SK-N-SH treated with all-trans-retinoic acid at 6 μM for 48 hours (cell line): ENCODE results near the gene SLC4A3.

Experiments used
- ARNTL ChIP-seq: fragments of 450-650 bp; formaldehyde crosslinking; IDR thresholded peaks from 2 replicates; pipeline ENCODE4 v1.5.0; 2020; ENCODE audit warnings: low read depth, mild to moderate bottlenecking, moderate library complexity, borderline replicate concordance
- BACH2 ChIP-seq: fragments of 250-450 bp; sonication (Bioruptor Pico); IDR thresholded peaks from 2 replicates; pipeline ENCODE4 v1.9.0; 2021; ENCODE audit warnings: mild to moderate bottlenecking, borderline replicate concordance
- CREB5 ChIP-seq: fragments of 250-450 bp; sonication (Bioruptor Pico); IDR thresholded peaks from 2 replicates; pipeline ENCODE4 v1.5.1; 2020; ENCODE audit warnings: low read depth, mild to moderate bottlenecking, moderate library complexity
- CSRNP3 ChIP-seq: fragments of 250-450 bp; sonication (Bioruptor Pico); IDR thresholded peaks from 2 replicates; pipeline ENCODE4 v1.5.1; 2021; ENCODE audit warnings: mild to moderate bottlenecking, moderate library complexity
- ISL1 ChIP-seq: fragments of 250-450 bp; sonication (Bioruptor Pico); IDR thresholded peaks from 2 replicates; pipeline ENCODE4 v2.1.2; 2022; ENCODE audit warnings: mild to moderate bottlenecking, moderate library complexity
- PATZ1 ChIP-seq: fragments of 250-450 bp; sonication (Bioruptor Pico); IDR thresholded peaks from 2 replicates; pipeline ENCODE4 v1.8.0; 2020; ENCODE audit warnings: mild to moderate bottlenecking, moderate library complexity, borderline replicate concordance
- SNAI2 ChIP-seq: fragments of 250-450 bp; sonication (Bioruptor Pico); IDR thresholded peaks from 2 replicates; pipeline ENCODE4 v1.5.0; 2020; ENCODE audit warnings: mild to moderate bottlenecking, moderate library complexity
- TOX ChIP-seq: fragments of 250-450 bp; sonication (Bioruptor Pico); IDR thresholded peaks from 2 replicates; pipeline ENCODE4 v1.8.0; 2021; ENCODE audit warnings: mild to moderate bottlenecking, moderate library complexity, borderline replicate concordance
- ZFP30 ChIP-seq: fragments of 450-650 bp; formaldehyde crosslinking; IDR thresholded peaks from 2 replicates; pipeline ENCODE4 v1.5.0; 2022; ENCODE audit warnings: mild to moderate bottlenecking, moderate library complexity
- ZNF565 ChIP-seq: fragments of 450-650 bp; formaldehyde crosslinking; conservative IDR thresholded peaks from 2 replicates; pipeline ENCODE4 v1.5.0; 2020; ENCODE audit warnings: low read depth, mild to moderate bottlenecking, moderate library complexity
- ZNF8 ChIP-seq: fragments of 450-650 bp; formaldehyde crosslinking; IDR thresholded peaks from 2 replicates; pipeline ENCODE4 v1.5.0; 2020; ENCODE audit warnings: mild to moderate bottlenecking, moderate library complexity

GRCh38 chr2:219631406-219631891 is 4.0 kb downstream of the SLC4A3 start:
- TF ChIP-seq ARNTL (CRISPR knock-in tag) (no peak), ZFP30 (CRISPR knock-in tag) (no peak), SNAI2 (CRISPR knock-in tag) (no peak), ZNF8 (CRISPR knock-in tag) (no peak), BACH2 (no peak), TOX (CRISPR knock-in tag) (no peak), ISL1 (CRISPR knock-in tag) (no peak), CSRNP3 (CRISPR knock-in tag) (no peak), ZNF565 (CRISPR knock-in tag) (no peak), PATZ1 (CRISPR knock-in tag) (no peak), CREB5 (CRISPR knock-in tag) (no peak)
